Stomach (tissue), 19 donors: ENCODE measurements around the gene CDH12. TPM values are rescaled to one million over a fixed set of nuclear protein-coding genes. Genes with fewer than 3 reads are reported as not detected.
A peak's percentile ranks its signal among the peaks of the same experiment; 100 is the strongest.

ENCODE experiments used
- DNase-seq, 2 donors: peaks; one replicate each; pipeline versions ENCODE4 v3.0.0 to v3.0.0-alpha.2; 2013 to 2019
- H3K27ac ChIP-seq, 5 donors: fragments of 200-600 bp in 4 of 5; sonication (generic) in 4 of 5; one replicate each; pipeline ENCODE4 v1.5.1; 2013 to 2019; ENCODE audit warnings: mild to moderate bottlenecking in 1 of 5, moderate library complexity in 1 of 5
- H3K27me3 ChIP-seq, 3 donors: fragments of 200-600 bp; sonication (generic); one replicate each; pipeline ENCODE4 v1.5.1; 2017 to 2019; ENCODE audit warnings: mixed run types in 1 of 3
- H3K36me3 ChIP-seq, 4 donors: fragments of 200-600 bp; sonication (generic); 1 replicate in 3 of 4; 2 replicates in 1 of 4; pipeline ENCODE4 v1.5.1; 2016 to 2019
- H3K4me1 ChIP-seq, 4 donors: fragments of 200-600 bp; sonication (generic); one replicate each; pipeline ENCODE4 v1.5.1; 2016 to 2019
- H3K4me3 ChIP-seq, 4 donors: fragments of 200-600 bp; sonication (generic) in 3 of 4; one replicate each; pipeline ENCODE4 v1.5.1; 2016 to 2019; ENCODE audit warnings: mild to moderate bottlenecking in 1 of 4
- H3K9me3 ChIP-seq, 4 donors: fragments of 200-600 bp; sonication (generic); one replicate each; pipeline ENCODE4 v1.5.1; 2016 to 2019
- CTCF ChIP-seq, 7 experiments: fragments of 450-650 bp in 4 of 7; fragments of 200-600 bp in 3 of 7; sonication (generic) in 3 of 7; IDR thresholded peaks; one replicate each; pipeline ENCODE4 v1.5.1; 2016 to 2019; ENCODE audit warnings: antibody characterized with exemption in 7 of 7, control low read depth in 2 of 7, mild to moderate bottlenecking in 1 of 7
- EP300 ChIP-seq: sonication (generic); formaldehyde crosslinking; IDR thresholded peaks from one replicate; pipeline ENCODE4 v1.6.1; 2017; ENCODE audit warnings: antibody characterized with exemption
- POLR2A ChIP-seq, 4 donors: fragments of 450-650 bp; IDR thresholded peaks; one replicate each; pipeline ENCODE4 v1.6.1; 2016; ENCODE audit warnings: antibody characterized with exemption in 4 of 4, control low read depth in 2 of 4, mild to moderate bottlenecking in 1 of 4, moderate library complexity in 1 of 4
- POLR2AphosphoS5 ChIP-seq, 3 donors: sonication (generic); formaldehyde crosslinking; IDR thresholded peaks; one replicate each; pipeline ENCODE4 v1.6.1; 2016; ENCODE audit warnings: antibody characterized with exemption in 3 of 3
- WGBS, 5 donors: extraction: QIAGEN DNeasy Blood & Tissue Kit in 3 of 5; methylation state at CpG; one replicate each; pipeline versions ENCODE4 v1.1.5 to v1.1.7; 2013 to 2018; 5-methylcytosine and 5-hydroxymethylcytosine counted together
- intact Hi-C: fragments of 100-400 bp; cut with DNase I; formaldehyde crosslinking; loops from one replicate; pipeline ENCODE4 v1.15.1; 2023; ENCODE audit warnings: low total_unique reads
- long read RNA-seq, 10 donors: transcript quantifications; one replicate each; lab custom pipeline, GENCODE V29; 2026
- polyA plus RNA-seq, 3 donors: library from polyadenylated mRNA; stranded (reverse); fragments of 200-250 nt; gene quantifications; one replicate each; pipeline ENCODE4 v1.2.3, GENCODE V29; 2013
- total RNA-seq, 5 donors: library from RNA; depleted of rRNA; stranded (reverse); fragments of >200 nt; gene quantifications; one replicate each; pipeline versions ENCODE4 v1.1.0 to v1.2.3, GENCODE V29; 2014 to 2016
- donor health status: healthy with polysubstance abuse.
- donor health status: Bipolar disorder and iron deficiency.
- donor health status: healthy.

The CDH12 gene
- total RNA-seq (1 to 10 TPM in 1 of 5 donors, not detected in 4; 1.3 TPM), polyA plus RNA-seq (under 1 TPM in 1 of 3 donors, not detected in 2; 0.76 TPM)
- long read RNA-seq, donor 1, result 0 reads
- long read RNA-seq, donor 2, result 0 reads
- long read RNA-seq, donor 3, result 0 reads
- long read RNA-seq, donor 4, result 0 reads
- long read RNA-seq, donor 5, partial matches to known transcripts, result 0 of 1 reads
- long read RNA-seq, donor 5, other reads (novel, unspliced or antisense), result 0 of 1 reads
- long read RNA-seq, donor 6, result 0 reads
- long read RNA-seq, donor 7, partial matches to known transcripts, result 0 of 2 reads
- long read RNA-seq, donor 7, other reads (novel, unspliced or antisense), result 0 of 2 reads
- long read RNA-seq, donor 8, partial matches to known transcripts, result 0 of 1 reads
- long read RNA-seq, donor 8, other reads (novel, unspliced or antisense), result 0 of 1 reads
- long read RNA-seq, donor 9, result 0 reads
- long read RNA-seq, donor 10, result 0 reads

- no peaks in the 10 kb centered on the region for H3K36me3 ChIP-seq
- no peaks in the 10 kb centered on the region for H3K9me3 ChIP-seq
- 2 to 4% (median 2%) methylated on average over 31 of the region's 31 CpGs for WGBS, 5 donors
- TF ChIP-seq POLR2AphosphoS5 (IDR thresholded peaks at IDR 0.05), result no peak
- TF ChIP-seq POLR2A (IDR thresholded peaks at IDR 0.05), result no peak
- TF ChIP-seq CTCF (IDR thresholded peaks at IDR 0.05), result no peak
- TF ChIP-seq EP300, result no peak
- H3K4me1 ChIP-seq, result peaks cover 0 to 11% (median 8%) of the 10 kb centered on the region in 4 donors
- peak within 1 kb of the TSS; percentile 34 to 43 (median 36) for H3K4me3 ChIP-seq
- no peak within 1 kb of the TSS for H3K27ac ChIP-seq
- DNase-seq, result peak in 1 of 2 donors; percentile 34
- peaks cover 0 to 10% (median 0%) of the 10 kb centered on the region in 3 donors for H3K27me3 ChIP-seq
- intact Hi-C loops, result no loop called here
These were observed at the start of gene CDH12 for GRCh38 chr5:22852807-22853660. Gene CDH12 (minus strand): TSS chr5:22853344.

GRCh38 chr5:22901885-22902284, 48.7 kb upstream of the CDH12 start:
- TF ChIP-seq CTCF (IDR thresholded peaks at IDR 0.05), result no peak
- no peak for TF ChIP-seq POLR2AphosphoS5 (IDR thresholded peaks at IDR 0.05)
- TF ChIP-seq EP300, result no peak
- no peak for TF ChIP-seq POLR2A (IDR thresholded peaks at IDR 0.05)
- intact Hi-C loops, result no loop called here

DNA sequence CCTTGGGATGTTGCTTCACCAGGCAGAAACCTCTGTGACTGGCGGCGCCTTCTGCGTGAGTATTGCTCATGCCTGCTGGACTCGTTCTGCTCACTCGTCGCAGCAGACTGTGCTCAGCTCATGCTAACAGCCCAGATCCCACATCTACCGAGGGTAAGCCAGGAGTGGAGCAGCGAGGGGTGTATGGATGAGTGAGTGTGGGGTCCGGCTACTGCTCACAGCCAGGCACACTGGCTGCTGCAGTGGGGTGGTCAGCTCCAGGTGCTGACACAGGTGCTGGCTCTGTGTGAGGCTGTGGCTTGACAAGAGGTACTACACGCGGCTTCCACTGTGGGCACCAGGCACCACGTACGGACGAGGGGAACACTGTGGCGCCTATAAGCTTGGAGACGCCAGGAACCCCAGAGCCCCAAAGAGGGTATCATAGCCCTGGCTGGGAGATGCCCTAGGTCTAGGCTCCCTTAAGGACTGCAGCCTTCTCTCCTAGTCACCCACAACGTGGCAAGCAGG, 47.7 kb upstream of the CDH12 start:
- intact Hi-C loops, result no loop called here
- 89 to 95% (median 93%) methylated on average over 12 to 17 of the region's 17 CpGs for WGBS, 5 donors
- Histone ChIP-seq H3K9me3 (peaks cover 0 to 17% (median 8%) of the 10 kb centered on the region in 4 donors), H3K27me3 (no peaks in the 10 kb centered on the region), H3K36me3 (no peaks in the 10 kb centered on the region), H3K27ac (no peak overlapping the region), H3K4me3 (no peak overlapping the region), H3K4me1 (no peaks in the 10 kb centered on the region)
- DNase-seq, result no peak
- TF ChIP-seq CTCF (IDR thresholded peaks at IDR 0.05) (no peak), POLR2AphosphoS5 (IDR thresholded peaks at IDR 0.05) (no peak), POLR2A (IDR thresholded peaks at IDR 0.05) (no peak), EP300 (no peak)

More at GRCh38 chr5:22901885-22902284, 48.7 kb upstream of the CDH12 start:
- H3K36me3 ChIP-seq, result no peaks in the 10 kb centered on the region
- no peaks in the 10 kb centered on the region for H3K27me3 ChIP-seq
- H3K4me3 ChIP-seq, result no peak overlapping the region
- no peak overlapping the region for H3K27ac ChIP-seq
- 63 to 81% (median 74%) methylated on average over 4 to 5 of the region's 5 CpGs for WGBS, 5 donors
- no peak for DNase-seq
- H3K4me1 ChIP-seq, result no peaks in the 10 kb centered on the region
- peaks cover 0 to 17% (median 8%) of the 10 kb centered on the region in 4 donors for H3K9me3 ChIP-seq

DNA sequence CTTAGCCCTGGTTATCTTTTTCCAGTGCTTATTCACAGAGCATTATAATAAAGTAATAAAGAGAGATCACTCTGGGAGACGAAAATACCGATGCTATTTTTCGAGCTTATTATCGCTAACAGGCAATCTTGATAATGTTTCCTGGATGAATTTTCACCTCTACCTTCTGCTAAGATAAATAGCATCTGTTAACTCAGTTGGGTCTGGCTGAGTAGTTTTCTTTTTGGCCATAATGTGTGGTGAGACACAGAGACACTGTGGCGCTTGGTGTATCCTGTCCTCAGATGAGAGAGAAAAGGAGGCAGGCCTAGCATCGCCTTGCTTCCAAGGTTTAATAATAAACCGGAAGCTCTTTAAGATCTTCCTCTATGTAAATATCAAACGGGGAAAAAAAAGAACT, 46.2 kb upstream of the CDH12 start:
- intact Hi-C loops, result no loop called here
- no peak for DNase-seq
- TF ChIP-seq EP300 (no peak), CTCF (IDR thresholded peaks at IDR 0.05) (no peak), POLR2AphosphoS5 (IDR thresholded peaks at IDR 0.05) (no peak), POLR2A (IDR thresholded peaks at IDR 0.05) (no peak)
- Histone ChIP-seq H3K27me3 (no peaks in the 10 kb centered on the region), H3K27ac (no peak overlapping the region), H3K4me3 (no peak overlapping the region), H3K9me3 (peaks cover 0 to 17% (median 8%) of the 10 kb centered on the region in 4 donors), H3K4me1 (no peaks in the 10 kb centered on the region), H3K36me3 (no peaks in the 10 kb centered on the region)
- WGBS, 5 donors, result 87 to 89% (median 87%) methylated on average over 8 of the region's 8 CpGs
